Measurements from ENCODE around the gene TLR9.

DNA sequence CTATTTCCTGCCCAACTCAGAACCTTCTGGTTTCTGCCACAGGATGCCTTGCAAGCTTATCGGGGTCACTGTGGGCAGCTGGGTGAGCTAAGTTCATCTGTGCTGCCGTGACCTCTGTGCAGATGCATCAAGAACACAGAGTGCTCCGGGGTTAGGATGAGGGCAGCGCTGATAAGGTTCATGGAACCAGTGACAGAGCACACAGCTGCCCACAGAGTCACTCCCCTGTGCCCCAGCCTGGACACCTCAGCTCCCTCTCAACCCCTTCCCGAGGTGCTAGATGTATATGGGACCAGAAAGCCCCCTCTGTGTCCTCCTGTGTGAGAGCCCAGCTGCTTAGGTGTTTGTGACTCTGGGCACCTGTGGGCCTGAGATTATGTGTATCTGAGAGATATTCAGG, 43.2 kb downstream of the TLR9 start:
- TF ChIP-seq CTCF (IDR thresholded peaks at IDR 0.05) = no peak
- no peak for TF ChIP-seq POLR2A (IDR thresholded peaks at IDR 0.05)
